ENCODE results near the gene ARHGEF4.

ARHGEF4 gene

GRCh38 chr2:130836501-130837174 is at the start of gene ARHGEF4:
ARHGEF4 (plus strand) TSS chr2:130836914; CDS start chr2:130836954, 40 bp downstream.
- in situ Hi-C loops (cut with MboI; ENCODE audit: low pct_unique_long_range_greater_than_20kb, low sequenced_read_pairs, unreplicated experiment), result no loop called here
- no peak for TF ChIP-seq CTCF (IDR thresholded peaks at IDR 0.05; ENCODE audit: extremely low read depth, insufficient read depth, missing control alignments)
- peak; percentile 80 for DNase-seq (ENCODE audit: low spot score)

GRCh38 chr2:130787841-130788240 is 48.9 kb upstream of the ARHGEF4 start:
- DNase-seq (ENCODE audit: low spot score), result no peak
- in situ Hi-C loops (cut with MboI; ENCODE audit: low pct_unique_long_range_greater_than_20kb, low sequenced_read_pairs, unreplicated experiment), result no loop called here
- no peak for TF ChIP-seq CTCF (IDR thresholded peaks at IDR 0.05; ENCODE audit: extremely low read depth, insufficient read depth, missing control alignments)

- in situ Hi-C loops (cut with MboI; ENCODE audit: low pct_unique_long_range_greater_than_20kb, low sequenced_read_pairs, unreplicated experiment), result no loop called here
- TF ChIP-seq CTCF (IDR thresholded peaks at IDR 0.05; ENCODE audit: extremely low read depth, insufficient read depth, missing control alignments), result no peak
- DNase-seq (ENCODE audit: low spot score), result no peak
Observed at GRCh38 chr2:130790312-130790711, 46.4 kb upstream of the ARHGEF4 start.

- in situ Hi-C loops (cut with MboI; ENCODE audit: low pct_unique_long_range_greater_than_20kb, low sequenced_read_pairs, unreplicated experiment), result no loop called here
Observed at GRCh38 chr2:130790804-130791616, 45.7 kb upstream of the ARHGEF4 start.

GRCh38 chr2:130791617-130791939 is 45.1 kb upstream of the ARHGEF4 start:
- no peak for TF ChIP-seq CTCF (IDR thresholded peaks at IDR 0.05; ENCODE audit: extremely low read depth, insufficient read depth, missing control alignments)
- in situ Hi-C loops (cut with MboI; ENCODE audit: low pct_unique_long_range_greater_than_20kb, low sequenced_read_pairs, unreplicated experiment), result no loop called here
- no peak for DNase-seq (ENCODE audit: low spot score)

More at GRCh38 chr2:130790804-130791616, 45.7 kb upstream of the ARHGEF4 start:
- TF ChIP-seq CTCF (IDR thresholded peaks at IDR 0.05; ENCODE audit: extremely low read depth, insufficient read depth, missing control alignments), result no peak
- no peak for DNase-seq (ENCODE audit: low spot score)

- no peak for TF ChIP-seq CTCF (IDR thresholded peaks at IDR 0.05; ENCODE audit: extremely low read depth, insufficient read depth, missing control alignments)
- no peak for DNase-seq (ENCODE audit: low spot score)
- in situ Hi-C loops (cut with MboI; ENCODE audit: low pct_unique_long_range_greater_than_20kb, low sequenced_read_pairs, unreplicated experiment), result no loop called here
Observed at GRCh38 chr2:130795431-130795830, 41.3 kb upstream of the ARHGEF4 start.
